MM.1S (cell line): ENCODE measurements around the gene CLMP.

Source experiments
- DNase-seq: peaks from one replicate; pipeline ENCODE4 v3.0.0-alpha.2; 2015
- H2AFZ ChIP-seq: fragments of 300-600 bp; sonication (generic); 2 replicates; pipeline ENCODE4 v1.6.0; 2016; ENCODE audit warnings: antibody characterized with exemption, low read length
- H3F3A ChIP-seq: fragments of 300-600 bp; sonication (generic); 2 replicates; pipeline ENCODE4 v1.6.1; 2016; ENCODE audit warnings: mild to moderate bottlenecking, antibody characterized with exemption, low read length, moderate library complexity, mixed read lengths; ENCODE audit not compliant: insufficient read depth
- H3K27ac ChIP-seq: fragments of 300-600 bp; sonication (generic); 2 replicates; pipeline ENCODE4 v1.5.1; 2016; ENCODE audit warnings: mild to moderate bottlenecking, low read length
- H3K27me3 ChIP-seq: fragments of 300-600 bp; sonication (generic); replicated peaks from 2 replicates; pipeline ENCODE4 v1.6.0; 2016; ENCODE audit warnings: low read length; ENCODE audit not compliant: insufficient read depth
- H3K36me3 ChIP-seq: fragments of 300-600 bp; sonication (generic); replicated peaks from 2 replicates; pipeline ENCODE4 v1.6.1; 2016; ENCODE audit warnings: mild to moderate bottlenecking, low read length, mixed read lengths; ENCODE audit not compliant: insufficient read depth
- H3K4me1 ChIP-seq: fragments of 300-600 bp; sonication (generic); 2 replicates; pipeline ENCODE4 v1.6.1; 2016; ENCODE audit warnings: low read length, mixed read lengths
- H3K4me2 ChIP-seq: fragments of 300-600 bp; sonication (generic); 2 replicates; pipeline ENCODE4 v1.6.0; 2016; ENCODE audit warnings: low read depth, low read length
- H3K4me3 ChIP-seq: fragments of 300-600 bp; sonication (generic); 2 replicates; pipeline ENCODE4 v1.5.1; 2016; ENCODE audit warnings: low read length, mixed read lengths
- H3K79me2 ChIP-seq: fragments of 300-600 bp; sonication (generic); 2 replicates; pipeline ENCODE4 v1.6.1; 2016; ENCODE audit warnings: mixed run types, low read length, mixed read lengths
- H3K9ac ChIP-seq: fragments of 300-600 bp; sonication (generic); 2 replicates; pipeline ENCODE4 v1.6.1; 2016; ENCODE audit warnings: low read length, mixed read lengths
- H3K9me2 ChIP-seq: fragments of 300-600 bp; sonication (generic); replicated peaks from 2 replicates; pipeline ENCODE4 v1.6.1; 2016; ENCODE audit warnings: mild to moderate bottlenecking, low read length, mixed read lengths; ENCODE audit not compliant: insufficient read depth
- H3K9me3 ChIP-seq: fragments of 300-600 bp; sonication (generic); replicated peaks from 2 replicates; pipeline ENCODE4 v1.6.1; 2016; ENCODE audit warnings: mild to moderate bottlenecking, low read length, mixed read lengths; ENCODE audit not compliant: insufficient read depth
- H4K20me1 ChIP-seq: fragments of 300-600 bp; sonication (generic); 2 replicates; pipeline ENCODE4 v1.6.1; 2016; ENCODE audit warnings: mild to moderate bottlenecking, low read length, moderate library complexity, mixed read lengths; ENCODE audit not compliant: insufficient read depth
- EZH2 ChIP-seq: fragments of 300-600 bp; sonication (generic); optimal IDR thresholded peaks from 2 replicates; pipeline ENCODE3; 2017; ENCODE audit warnings: low read depth, mild to moderate bottlenecking, antibody characterized with exemption, low read length, mixed read lengths
- EZH2phosphoT487 ChIP-seq: fragments of 300-600 bp; sonication (generic); IDR thresholded peaks from 2 replicates; pipeline ENCODE4 v1.6.1; 2018; ENCODE audit warnings: antibody characterized with exemption, low read length
- TF ChIP-seq, protein P1 (sequence below): fragments of 300-600 bp; sonication (generic); IDR thresholded peaks from 2 replicates; pipeline ENCODE4 v1.5.1; 2016; ENCODE audit warnings: antibody characterized with exemption, low read length, mixed read lengths

Gene CLMP

GRCh38 chr11:123122852-123123251, 72.2 kb downstream of the CLMP start:
- Histone ChIP-seq H3K36me3 (no peaks in the 10 kb centered on the region), H3K27me3 (peaks cover 12% of the 10 kb centered on the region), H3K4me2 (peak overlapping the region; percentile 79), H3K4me3 (peak overlapping the region; percentile 29), H3K27ac (no peak overlapping the region; the same call in 1 of the 2 replicates), H4K20me1 (0 out of 2 replicates have a peak, but pooled peaks cover 2% of the 10 kb centered on the region), H2AFZ (0 out of 2 replicates have a peak overlapping the region, but pooled peaks have one; percentile 11), H3K79me2 (no peaks in the 10 kb centered on the region), H3K4me1 (peaks cover 24% of the 10 kb centered on the region), H3K9ac (no peak overlapping the region), H3K9me2 (no peaks in the 10 kb centered on the region), H3F3A (peaks cover 14% of the 10 kb centered on the region), H3K9me3 (no peaks in the 10 kb centered on the region)
- DNase-seq, result peak; percentile 77
- no peak for TF ChIP-seq EZH2

- Histone ChIP-seq H3K27me3 (peaks cover 12% of the 10 kb centered on the region), H3K4me3 (peak overlapping the region; percentile 29), H3K79me2 (no peaks in the 10 kb centered on the region), H3K9ac (no peak overlapping the region), H2AFZ (0 out of 2 replicates have a peak overlapping the region, but pooled peaks have one; percentile 11), H3K4me1 (peaks cover 24% of the 10 kb centered on the region), H3K27ac (no peak overlapping the region; the same call in 1 of the 2 replicates), H3K9me2 (no peaks in the 10 kb centered on the region), H3F3A (peaks cover 14% of the 10 kb centered on the region), H3K36me3 (no peaks in the 10 kb centered on the region), H3K9me3 (no peaks in the 10 kb centered on the region), H4K20me1 (0 out of 2 replicates have a peak, but pooled peaks cover 2% of the 10 kb centered on the region), H3K4me2 (peak overlapping the region; percentile 79)
- TF ChIP-seq EZH2 (no peak), EZH2phosphoT487 (no peak)
- TF ChIP-seq, protein P1, sequence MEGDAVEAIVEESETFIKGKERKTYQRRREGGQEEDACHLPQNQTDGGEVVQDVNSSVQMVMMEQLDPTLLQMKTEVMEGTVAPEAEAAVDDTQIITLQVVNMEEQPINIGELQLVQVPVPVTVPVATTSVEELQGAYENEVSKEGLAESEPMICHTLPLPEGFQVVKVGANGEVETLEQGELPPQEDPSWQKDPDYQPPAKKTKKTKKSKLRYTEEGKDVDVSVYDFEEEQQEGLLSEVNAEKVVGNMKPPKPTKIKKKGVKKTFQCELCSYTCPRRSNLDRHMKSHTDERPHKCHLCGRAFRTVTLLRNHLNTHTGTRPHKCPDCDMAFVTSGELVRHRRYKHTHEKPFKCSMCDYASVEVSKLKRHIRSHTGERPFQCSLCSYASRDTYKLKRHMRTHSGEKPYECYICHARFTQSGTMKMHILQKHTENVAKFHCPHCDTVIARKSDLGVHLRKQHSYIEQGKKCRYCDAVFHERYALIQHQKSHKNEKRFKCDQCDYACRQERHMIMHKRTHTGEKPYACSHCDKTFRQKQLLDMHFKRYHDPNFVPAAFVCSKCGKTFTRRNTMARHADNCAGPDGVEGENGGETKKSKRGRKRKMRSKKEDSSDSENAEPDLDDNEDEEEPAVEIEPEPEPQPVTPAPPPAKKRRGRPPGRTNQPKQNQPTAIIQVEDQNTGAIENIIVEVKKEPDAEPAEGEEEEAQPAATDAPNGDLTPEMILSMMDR, result no peak
- no peak for DNase-seq
Observed at GRCh38 chr11:123122341-123122740, 72.7 kb downstream of the CLMP start.

GRCh38 chr11:123116486-123116885, 78.6 kb downstream of the CLMP start:
- Histone ChIP-seq H4K20me1 (0 out of 2 replicates have a peak, but pooled peaks cover 2% of the 10 kb centered on the region), H3K4me1 (peaks cover 2% of the 10 kb centered on the region; the same call in 1 of the 2 replicates), H3F3A (0 out of 2 replicates have a peak, but pooled peaks cover under 1% of the 10 kb centered on the region), H3K27ac (no peak overlapping the region), H3K27me3 (no peaks in the 10 kb centered on the region), H3K36me3 (no peaks in the 10 kb centered on the region), H3K9me2 (no peaks in the 10 kb centered on the region), H3K9ac (no peak overlapping the region), H3K4me3 (no peak overlapping the region), H3K79me2 (no peaks in the 10 kb centered on the region), H3K9me3 (no peaks in the 10 kb centered on the region), H3K4me2 (no peak overlapping the region), H2AFZ (no peak overlapping the region)
- no peak for DNase-seq
- no peak for TF ChIP-seq EZH2phosphoT487
- TF ChIP-seq, protein P1, result no peak

DNA sequence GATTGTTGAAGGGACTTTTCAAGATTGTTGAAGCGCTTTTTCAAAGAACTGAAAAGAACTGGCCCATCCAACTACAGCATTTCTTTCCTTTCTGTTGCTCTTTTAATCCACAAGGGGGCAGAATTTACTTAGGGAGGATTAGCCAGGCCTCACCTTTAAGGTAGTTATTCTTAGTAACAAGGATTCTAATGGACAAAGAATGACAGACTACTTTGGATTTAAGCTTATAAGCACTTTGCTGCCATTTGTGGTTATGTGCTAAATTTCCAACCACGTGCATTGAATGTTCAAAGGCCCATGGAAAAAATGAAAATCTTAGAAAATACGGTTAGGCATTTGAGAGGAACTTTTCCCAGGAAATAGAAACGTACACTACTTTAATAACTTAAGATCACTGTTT, 83.6 kb downstream of the CLMP start:
- H3F3A ChIP-seq, result no peaks in the 10 kb centered on the region
- no peak overlapping the region for H3K4me3 ChIP-seq
- H3K27ac ChIP-seq, result no peak overlapping the region
- peak; percentile 62 for DNase-seq
- no peaks in the 10 kb centered on the region for H3K27me3 ChIP-seq
- H3K9ac ChIP-seq, result no peak overlapping the region
- no peaks in the 10 kb centered on the region for H3K4me1 ChIP-seq
- no peaks in the 10 kb centered on the region for H4K20me1 ChIP-seq
- TF ChIP-seq EZH2phosphoT487, result no peak
- TF ChIP-seq EZH2, result no peak
- TF ChIP-seq, protein P1, result peak; percentile 76
- H3K79me2 ChIP-seq, result no peaks in the 10 kb centered on the region
- no peaks in the 10 kb centered on the region for H3K36me3 ChIP-seq
- no peak overlapping the region for H2AFZ ChIP-seq
- H3K4me2 ChIP-seq, result no peak overlapping the region
- no peaks in the 10 kb centered on the region for H3K9me2 ChIP-seq
- H3K9me3 ChIP-seq, result no peaks in the 10 kb centered on the region
